ENCODE results near the gene CD302.
"Not testable (repeated sequence)": the region's sequence is repeated elsewhere in the genome, so short reads cannot be mapped to it uniquely, and the experiment has no call there.

CD302 gene

GRCh38 chr2:159793326-159793725 lies 4.7 kb downstream of the CD302 start:
- no peak for DNase-seq (ENCODE audit: low spot score)

GRCh38 chr2:159792599-159792998 lies 5.4 kb downstream of the CD302 start:
- DNase-seq (ENCODE audit: low spot score): no peak

GRCh38 chr2:159792036-159792435 lies 6.0 kb downstream of the CD302 start:
- no peak for DNase-seq (ENCODE audit: low spot score)

DNA sequence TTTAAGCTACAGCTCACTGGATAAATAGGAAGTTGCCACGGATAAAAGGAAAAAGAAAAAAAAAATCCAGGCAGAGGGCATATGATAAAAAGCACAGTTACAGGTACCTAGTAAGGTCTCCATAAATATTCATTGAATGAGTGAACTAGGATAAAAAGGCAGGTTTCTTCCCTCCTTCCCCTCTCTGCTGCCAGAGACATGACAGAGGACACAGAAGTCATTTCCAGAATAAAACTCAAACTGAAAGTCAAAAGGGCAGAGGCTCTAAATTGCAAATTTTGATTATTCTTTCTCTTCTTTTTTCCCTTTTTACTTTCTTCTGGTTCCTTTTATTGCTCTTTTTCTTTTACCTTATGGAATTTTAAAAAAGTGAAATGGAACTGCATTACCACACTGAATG lies 7.7 kb downstream of the CD302 start:
- no peak for DNase-seq (ENCODE audit: low spot score)

DNA sequence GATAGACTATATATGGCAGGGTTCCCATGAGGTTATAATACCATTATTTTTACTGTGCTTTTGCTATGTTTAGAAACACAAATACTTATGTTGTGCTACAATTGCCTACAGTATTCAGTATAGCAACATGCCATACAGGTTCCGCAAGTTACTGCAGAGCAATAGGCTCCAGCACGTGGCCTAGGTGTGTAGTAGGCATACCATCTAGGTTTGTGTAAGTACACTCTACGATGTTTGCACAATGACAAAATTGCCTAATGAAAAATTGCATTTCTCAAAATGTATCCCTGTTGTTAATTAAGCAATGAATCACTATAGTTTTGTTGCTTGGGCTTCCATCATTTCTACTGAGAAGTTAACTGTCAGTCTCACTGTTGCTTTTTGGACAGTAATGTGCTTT lies 9.8 kb downstream of the CD302 start:
- no peak for DNase-seq (ENCODE audit: low spot score)

DNA sequence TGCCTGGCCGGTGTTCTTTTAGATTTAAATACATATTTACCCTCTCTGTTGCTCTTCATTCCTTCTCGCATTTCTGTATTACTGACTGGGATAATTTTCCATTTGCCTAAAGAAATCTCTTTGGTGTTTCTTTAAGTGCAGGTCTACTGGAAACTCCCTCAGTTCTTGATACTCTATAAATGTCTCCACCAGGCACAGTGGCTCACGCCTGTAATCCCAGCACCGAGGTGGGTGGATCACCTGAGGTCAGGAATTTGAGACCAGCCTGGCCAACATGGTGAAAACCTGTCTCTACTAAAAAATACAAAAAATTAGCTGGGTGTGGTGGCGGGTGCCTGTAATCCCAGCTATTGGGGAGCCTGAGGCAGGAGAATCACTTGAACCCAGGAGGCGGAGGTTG lies 10.4 kb downstream of the CD302 start:
- DNase-seq (ENCODE audit: low spot score): not testable (repeated sequence)

- no peak for DNase-seq (ENCODE audit: low spot score)
Measured at GRCh38 chr2:159786938-159787337, 11.1 kb downstream of the CD302 start.

DNA sequence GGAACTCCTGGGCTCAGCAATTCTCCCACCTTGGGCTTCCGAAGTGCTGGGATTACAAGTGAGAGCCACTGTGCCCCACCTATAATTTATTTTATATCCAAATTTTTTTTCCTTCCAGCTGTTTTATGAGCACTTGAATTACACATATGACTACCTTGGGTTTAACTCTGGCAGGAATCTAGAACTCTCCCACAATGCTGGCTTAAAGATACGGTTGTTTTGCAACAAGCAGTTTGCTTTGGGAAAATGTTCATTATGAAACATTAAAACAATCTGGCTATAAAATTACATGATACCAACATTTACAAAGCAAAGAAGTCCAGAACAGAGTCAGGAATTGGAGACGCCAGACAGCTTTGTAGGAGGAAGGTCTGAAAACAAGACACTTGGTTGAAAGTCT lies 12.8 kb downstream of the CD302 start:
- DNase-seq (ENCODE audit: low spot score): no peak

- DNase-seq (ENCODE audit: low spot score): not testable (repeated sequence)
Measured at GRCh38 chr2:159784744-159785143, 13.3 kb downstream of the CD302 start.

DNA sequence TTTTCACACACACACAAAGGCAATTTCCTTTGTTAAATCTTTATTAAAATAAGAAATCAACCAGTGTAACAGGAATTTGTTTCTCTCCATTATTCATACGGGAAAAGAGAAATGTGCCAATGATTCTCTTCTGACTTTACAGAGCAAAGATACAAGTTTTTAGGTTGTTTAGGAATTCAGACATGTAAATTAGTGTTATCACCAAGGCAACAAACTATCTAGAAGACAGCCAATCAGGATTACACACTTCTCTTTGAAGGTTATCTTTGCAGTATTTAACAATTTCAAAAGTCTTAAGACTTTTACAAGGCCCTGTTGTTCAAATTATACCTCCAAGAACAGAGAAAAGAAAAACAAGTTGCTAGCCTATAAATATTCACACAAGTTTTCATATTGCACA lies 14.5 kb downstream of the CD302 start:
- DNase-seq (ENCODE audit: low spot score): no peak

GRCh38 chr2:159776321-159776720 lies 21.7 kb downstream of the CD302 start:
- no peak for DNase-seq (ENCODE audit: low spot score)

- no peak for DNase-seq (ENCODE audit: low spot score)
Measured at GRCh38 chr2:159775021-159775420, 23.0 kb downstream of the CD302 start.

DNA sequence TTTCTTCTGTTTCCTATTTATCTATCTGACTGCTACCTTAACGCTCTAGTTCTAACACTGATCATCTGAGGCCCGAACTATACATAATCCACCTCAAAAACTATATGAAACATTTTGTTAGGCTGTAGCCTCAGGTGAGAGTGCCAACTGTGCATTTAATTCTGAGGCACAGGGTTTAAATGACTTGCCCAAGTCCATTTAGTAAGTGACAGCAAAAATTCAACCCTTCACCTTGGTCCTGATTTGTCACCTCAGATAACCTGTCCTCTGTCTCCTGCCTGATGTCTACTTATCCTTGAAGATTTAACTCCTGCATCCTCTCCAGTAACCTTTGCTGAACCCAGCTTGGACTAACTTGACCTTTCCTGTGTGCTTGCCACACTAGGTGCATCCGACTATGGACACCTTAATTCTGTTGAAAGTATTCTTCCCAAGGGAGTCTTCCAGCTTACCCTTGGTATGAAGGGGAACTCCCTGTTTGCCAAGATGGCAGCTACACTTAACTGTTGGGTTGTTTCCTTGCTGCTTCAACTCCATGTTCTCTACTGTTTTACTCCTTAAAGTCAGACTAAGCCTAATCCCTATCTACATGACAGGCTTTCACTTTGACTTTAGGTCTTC lies 23.5 kb downstream of the CD302 start:
- DNase-seq (ENCODE audit: low spot score): no peak

GRCh38 chr2:159773886-159774285 lies 24.1 kb downstream of the CD302 start:
- peak; percentile 31 for DNase-seq (ENCODE audit: low spot score)

DNA sequence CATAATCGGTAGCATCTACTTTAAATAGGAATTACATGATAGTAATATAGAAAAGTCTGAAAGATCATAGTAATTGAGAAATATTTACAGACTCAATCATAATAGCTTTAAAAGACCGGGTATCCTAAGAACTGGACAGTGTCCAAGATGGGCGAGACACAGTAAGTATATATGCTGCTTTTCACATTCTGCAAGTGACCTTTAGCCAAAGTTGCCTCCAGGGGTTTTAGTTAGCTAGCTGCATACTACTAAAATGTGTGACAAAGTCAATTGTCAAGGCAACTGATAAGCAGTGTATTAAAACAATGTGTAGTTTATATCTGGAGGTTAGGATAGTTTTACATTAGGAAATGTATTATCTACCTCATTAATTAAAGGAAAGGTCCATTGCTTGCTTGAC lies 24.6 kb downstream of the CD302 start:
- no peak for DNase-seq (ENCODE audit: low spot score)

DNA sequence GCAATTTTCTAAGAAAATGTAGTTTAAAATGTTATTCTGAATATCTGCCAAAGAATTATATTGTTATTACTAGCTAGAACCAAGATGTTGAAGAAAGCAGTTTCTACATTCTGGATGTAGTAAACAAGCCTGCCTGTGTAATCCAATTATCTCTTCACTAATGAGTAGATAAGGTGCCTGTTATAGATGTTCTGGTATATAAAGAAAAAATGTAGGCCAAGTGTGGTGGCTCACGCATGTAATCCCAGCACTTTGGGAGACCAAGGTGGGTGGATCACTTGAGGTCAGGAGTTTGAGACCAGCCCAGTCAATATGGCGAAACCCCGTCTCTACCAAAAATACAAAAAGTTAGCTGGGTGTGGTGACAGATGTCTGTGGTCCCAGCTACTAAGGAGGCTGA lies 28.9 kb downstream of the CD302 start:
- DNase-seq (ENCODE audit: low spot score): no peak

DNA sequence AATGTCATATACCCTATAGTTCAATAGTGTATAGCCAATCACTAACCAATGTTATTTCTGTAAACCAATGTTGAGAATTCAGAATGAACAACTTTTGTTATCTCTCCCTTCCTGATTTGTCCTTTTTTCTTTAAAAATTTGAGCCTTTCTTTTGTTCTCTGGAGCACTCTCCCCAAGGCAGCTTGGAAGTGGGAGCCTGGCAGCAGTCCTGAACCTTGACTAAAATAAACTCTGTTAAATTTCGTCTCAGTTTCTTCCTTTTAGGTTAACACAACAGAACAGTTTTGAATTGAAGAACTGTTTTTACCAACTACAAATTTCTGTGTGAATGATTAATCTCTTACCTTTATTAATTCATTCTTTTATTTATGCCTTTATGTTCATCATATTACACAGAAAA lies 35.9 kb downstream of the CD302 start:
- no peak for DNase-seq (ENCODE audit: low spot score)

DNA sequence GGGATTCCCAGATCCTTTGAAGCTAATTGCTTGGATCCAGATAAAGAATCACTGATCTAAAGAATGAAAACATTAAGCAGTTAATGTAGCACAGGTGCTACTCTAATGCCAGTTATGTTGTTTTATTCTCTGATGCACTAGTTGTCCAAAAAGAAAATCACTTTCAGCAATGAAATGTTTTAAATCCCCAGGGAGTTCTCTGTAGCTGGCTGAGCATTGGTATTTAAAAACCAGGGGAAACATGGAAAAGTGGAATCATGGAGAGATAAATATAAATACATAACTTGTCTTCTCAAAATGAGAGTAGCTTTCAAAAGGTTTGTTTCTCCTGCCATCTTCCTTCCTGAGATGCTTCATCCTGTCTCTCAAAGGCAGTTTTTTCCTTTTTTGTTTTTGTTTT lies 37.7 kb downstream of the CD302 start:
- no peak for DNase-seq (ENCODE audit: low spot score)

DNA sequence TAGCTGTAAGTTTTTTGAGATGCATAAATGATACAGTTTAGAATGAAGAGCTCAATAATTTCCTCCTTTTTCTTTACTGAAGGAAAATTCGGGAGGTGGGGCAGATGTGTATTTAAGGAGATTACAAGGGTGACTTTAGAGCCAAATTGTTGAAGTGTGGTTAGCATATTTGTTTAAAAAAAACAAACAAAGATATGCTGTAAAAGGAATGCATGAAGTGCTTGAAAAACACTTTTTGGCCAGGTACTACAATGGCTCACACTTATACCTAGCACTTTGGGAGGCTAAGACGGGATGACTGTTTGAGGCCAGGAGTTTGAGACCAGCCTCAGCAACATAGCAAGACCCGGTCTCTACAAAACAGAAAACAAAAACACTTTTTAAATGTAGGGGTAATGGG lies 38.4 kb downstream of the CD302 start:
- DNase-seq (ENCODE audit: low spot score): no peak

- peak; percentile 86 for DNase-seq (ENCODE audit: low spot score)
Measured at GRCh38 chr2:159758686-159759085, 39.3 kb downstream of the CD302 start.

GRCh38 chr2:159758239-159758638 lies 39.8 kb downstream of the CD302 start:
- no peak for DNase-seq (ENCODE audit: low spot score)

DNA sequence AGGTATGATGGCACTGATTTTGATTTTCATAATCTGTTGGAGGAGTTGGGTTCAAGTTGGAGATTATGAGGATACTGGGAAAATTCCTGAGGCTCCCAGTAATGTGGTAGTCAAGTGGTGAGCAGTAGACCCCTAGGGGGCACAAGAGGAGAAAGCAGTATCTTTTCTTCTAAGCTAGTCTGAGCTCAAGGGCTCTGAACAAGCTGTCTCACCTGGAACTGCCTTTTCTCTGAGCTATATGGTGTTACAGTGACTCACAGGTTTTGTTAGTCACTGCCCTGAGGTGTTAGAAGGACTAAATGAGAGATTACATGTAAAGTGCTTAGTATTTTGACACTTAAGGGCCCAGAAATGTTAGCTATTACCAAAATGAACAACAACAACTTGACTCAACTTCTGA lies 42.2 kb downstream of the CD302 start:
- DNase-seq (ENCODE audit: low spot score): peak; percentile 93

- no peak for DNase-seq (ENCODE audit: low spot score)
Measured at GRCh38 chr2:159755014-159755413, 43.0 kb downstream of the CD302 start.

DNA sequence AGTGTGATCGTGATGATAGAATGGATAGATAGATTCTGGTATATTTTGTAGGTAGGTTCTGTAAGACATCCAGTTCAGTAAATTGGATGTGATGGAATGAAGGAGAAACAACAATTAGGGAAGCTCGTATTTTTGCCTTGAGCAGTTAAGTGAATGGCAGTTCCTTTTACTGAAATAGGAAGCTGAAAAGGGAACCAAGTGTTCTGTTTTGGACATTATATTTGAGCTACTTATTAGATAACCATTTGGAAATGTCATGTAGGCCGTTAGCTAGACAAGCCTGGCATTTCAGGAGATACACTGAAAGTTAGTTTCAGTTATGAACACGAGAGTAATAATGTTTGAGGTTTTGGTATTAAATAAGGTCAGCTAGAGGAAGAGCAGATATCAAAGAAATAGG lies 44.2 kb downstream of the CD302 start:
- DNase-seq (ENCODE audit: low spot score): no peak

DNA sequence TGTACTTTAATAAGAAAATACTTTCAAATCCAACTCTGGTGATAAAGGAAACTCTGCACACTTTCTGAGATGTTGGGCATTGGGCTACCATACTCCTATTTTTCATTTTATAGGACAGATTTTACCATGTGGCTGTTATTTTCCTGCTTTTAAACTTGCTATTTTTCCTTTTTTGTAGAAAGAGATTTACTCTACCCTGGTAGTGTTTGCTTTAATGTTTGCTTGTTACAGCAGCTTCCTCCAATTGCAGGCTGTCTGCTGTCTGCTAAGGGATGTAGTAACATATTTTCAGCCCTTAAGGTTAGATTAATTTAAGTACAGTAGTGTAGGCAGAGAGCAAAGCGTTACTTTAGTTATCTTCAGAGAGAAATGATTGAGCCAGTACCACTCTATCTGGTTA lies 47.1 kb downstream of the CD302 start:
- DNase-seq (ENCODE audit: low spot score): no peak
